GM12864 (cell line): Measurements from ENCODE around the gene PRLHR.
A peak's percentile ranks its signal among the peaks of the same experiment; 100 is the strongest.

Experiments used
- DNase-seq: peaks from one replicate; pipeline ENCODE4 v3.0.0-alpha.2; 2011; ENCODE audit warnings: low read depth
- H3K4me3 ChIP-seq: 2 replicates; pipeline ENCODE4 v1.5.1; 2011; ENCODE audit warnings: mild to moderate bottlenecking, low read depth, low read length, control low read depth
- TF ChIP-seq, protein P1 (sequence below): IDR thresholded peaks from 2 replicates; pipeline ENCODE4 v1.5.1; 2011; ENCODE audit warnings: low read depth, mild to moderate bottlenecking, moderate library complexity, low read length, control low read depth, inconsistent platforms; ENCODE audit errors: missing control alignments

The PRLHR gene

DNA sequence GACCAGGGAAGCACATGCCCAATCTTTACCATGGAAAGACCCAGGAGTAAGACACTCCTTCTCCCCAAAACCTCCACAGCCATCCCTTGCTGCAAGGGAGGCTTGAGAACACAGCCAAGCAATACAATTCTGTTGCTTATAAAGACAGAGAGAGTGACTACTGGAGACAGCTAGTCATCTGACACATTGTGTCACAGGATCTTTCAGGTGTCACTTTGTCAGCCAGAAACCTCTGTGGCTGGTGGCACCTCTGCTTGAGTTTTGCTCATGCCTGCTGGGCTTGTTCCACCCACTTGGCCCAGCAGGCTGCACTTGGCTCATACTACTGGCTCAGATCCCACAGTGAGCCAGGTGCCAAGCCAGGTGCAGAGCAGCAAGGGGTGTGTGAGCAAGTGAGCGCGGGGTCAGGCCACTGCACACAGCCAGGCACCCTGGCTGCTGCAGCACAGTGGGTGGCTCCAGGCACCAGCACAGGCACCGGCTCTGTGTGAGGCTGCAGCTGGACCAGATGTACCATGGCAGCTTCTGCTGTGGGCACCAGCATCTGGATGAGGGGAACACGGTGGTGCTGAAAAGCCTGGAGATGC, 12.4 kb upstream of the PRLHR start:
- TF ChIP-seq, protein P1, sequence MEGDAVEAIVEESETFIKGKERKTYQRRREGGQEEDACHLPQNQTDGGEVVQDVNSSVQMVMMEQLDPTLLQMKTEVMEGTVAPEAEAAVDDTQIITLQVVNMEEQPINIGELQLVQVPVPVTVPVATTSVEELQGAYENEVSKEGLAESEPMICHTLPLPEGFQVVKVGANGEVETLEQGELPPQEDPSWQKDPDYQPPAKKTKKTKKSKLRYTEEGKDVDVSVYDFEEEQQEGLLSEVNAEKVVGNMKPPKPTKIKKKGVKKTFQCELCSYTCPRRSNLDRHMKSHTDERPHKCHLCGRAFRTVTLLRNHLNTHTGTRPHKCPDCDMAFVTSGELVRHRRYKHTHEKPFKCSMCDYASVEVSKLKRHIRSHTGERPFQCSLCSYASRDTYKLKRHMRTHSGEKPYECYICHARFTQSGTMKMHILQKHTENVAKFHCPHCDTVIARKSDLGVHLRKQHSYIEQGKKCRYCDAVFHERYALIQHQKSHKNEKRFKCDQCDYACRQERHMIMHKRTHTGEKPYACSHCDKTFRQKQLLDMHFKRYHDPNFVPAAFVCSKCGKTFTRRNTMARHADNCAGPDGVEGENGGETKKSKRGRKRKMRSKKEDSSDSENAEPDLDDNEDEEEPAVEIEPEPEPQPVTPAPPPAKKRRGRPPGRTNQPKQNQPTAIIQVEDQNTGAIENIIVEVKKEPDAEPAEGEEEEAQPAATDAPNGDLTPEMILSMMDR = no peak
- no peak overlapping the region for H3K4me3 ChIP-seq
- no peak for DNase-seq

DNA sequence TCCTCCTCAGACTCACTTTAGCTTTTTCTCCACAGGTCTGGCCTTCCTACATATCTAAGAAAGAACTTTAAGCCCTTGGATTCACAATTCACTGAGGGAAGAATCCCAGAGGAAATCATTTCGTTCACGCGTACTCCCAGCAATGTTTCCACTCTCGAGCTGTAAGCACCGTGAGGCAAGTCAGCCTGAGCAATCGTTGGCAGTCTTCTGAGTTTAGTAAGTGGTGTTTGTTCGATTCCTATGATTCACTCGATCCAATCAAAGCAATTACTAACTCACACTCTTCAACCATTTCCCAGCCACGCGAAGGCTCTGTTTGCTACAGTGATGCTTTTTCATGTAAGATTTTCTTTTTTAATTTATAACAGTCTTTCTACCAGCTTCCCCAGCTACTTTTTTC, 10.2 kb upstream of the PRLHR start:
- TF ChIP-seq, protein P1 = no peak
- no peak for DNase-seq
- no peak overlapping the region for H3K4me3 ChIP-seq

DNA sequence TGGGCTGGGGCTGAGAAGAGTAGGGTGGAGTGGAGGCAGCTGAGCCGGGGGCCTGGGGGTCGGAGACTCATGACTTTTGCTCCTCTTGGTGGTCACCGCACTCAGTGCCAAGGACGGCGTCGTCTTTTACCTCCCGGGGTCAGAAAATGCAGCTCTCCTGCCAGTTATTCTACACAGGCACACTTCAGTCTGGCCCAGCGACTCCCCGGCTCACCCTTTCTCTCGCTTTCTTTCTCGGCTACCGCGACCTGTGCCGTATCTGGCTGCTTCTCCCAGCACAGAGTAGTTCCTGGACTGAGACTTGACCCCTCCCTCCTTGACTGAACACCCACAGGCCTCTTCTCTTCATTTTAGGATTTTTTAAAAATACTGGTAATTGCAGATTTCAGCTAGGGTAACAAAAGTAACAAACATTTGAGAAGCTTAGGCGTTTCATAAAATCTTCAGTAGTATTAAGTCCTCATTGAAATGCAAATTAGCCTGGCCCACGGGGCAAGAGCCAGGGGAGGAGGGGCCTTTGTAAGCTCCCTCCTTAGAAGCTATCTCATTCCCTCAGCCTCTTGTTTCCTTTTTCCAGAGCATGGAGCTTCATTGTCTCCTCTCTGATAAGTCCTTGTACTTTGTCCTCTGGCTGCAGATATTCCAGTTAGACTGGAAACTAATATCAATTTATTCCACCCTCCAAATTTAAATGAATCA, 1.1 kb upstream of the PRLHR start:
- H3K4me3 ChIP-seq = no peak overlapping the region
- TF ChIP-seq, protein P1 = no peak

DNA sequence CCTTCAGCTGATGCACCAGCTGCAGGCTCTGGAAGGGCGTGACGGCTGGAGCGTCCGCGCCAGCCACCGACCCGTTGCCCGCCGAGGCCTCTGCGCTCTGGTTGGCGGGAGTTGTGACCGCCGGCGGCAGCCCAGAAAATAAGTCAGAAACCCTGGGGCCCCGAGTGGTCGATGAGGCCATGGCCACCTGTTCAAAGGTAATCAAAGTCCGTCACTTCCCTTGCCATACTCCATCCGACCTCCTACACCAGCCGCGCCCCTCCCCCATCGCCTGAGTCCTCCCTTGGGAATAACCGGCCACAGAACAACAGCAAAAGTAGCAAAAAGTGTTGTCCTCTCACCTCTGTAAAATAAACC, 406 bp downstream of the PRLHR start:
- no peak for DNase-seq
- H3K4me3 ChIP-seq = no peak overlapping the region
- TF ChIP-seq, protein P1 = no peak

More for the DNA sequence above, 1.1 kb upstream of the PRLHR start:
- DNase-seq = no peak

DNA sequence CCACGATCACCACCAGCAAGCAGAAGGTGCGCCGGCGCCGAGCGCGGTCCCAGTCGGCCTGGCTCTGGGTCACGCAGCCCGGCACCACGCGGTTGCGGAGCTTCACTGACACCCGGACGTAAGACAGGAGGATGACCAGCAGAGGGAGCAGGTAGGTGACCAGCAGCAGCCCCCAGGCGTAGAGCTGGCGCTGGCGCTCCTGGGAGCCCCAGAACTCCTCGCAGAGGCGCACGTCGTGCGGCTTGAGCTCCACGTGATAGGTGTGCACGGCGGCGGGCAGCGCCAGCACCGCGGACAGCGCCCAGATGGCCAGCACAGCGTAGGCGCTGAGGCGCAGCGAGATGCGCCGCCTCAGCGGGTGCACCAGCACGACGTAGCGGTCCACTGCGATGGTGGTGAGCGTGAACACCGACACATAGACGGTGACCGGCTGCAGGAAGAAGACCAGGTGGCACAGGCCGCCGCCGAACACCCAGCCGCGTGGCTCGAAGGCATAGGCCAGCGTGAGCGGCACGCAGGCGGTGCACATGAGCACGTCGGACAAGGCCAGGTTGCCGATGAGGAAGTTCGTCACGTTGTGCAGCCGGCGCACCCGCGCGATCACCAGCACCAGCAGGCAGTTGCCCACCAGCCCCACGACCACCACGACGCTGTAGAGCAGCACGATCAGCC, 920 bp downstream of the PRLHR start:
- DNase-seq = no peak
- TF ChIP-seq, protein P1 = peak; percentile 32
- H3K4me3 ChIP-seq = no peak overlapping the region

DNA sequence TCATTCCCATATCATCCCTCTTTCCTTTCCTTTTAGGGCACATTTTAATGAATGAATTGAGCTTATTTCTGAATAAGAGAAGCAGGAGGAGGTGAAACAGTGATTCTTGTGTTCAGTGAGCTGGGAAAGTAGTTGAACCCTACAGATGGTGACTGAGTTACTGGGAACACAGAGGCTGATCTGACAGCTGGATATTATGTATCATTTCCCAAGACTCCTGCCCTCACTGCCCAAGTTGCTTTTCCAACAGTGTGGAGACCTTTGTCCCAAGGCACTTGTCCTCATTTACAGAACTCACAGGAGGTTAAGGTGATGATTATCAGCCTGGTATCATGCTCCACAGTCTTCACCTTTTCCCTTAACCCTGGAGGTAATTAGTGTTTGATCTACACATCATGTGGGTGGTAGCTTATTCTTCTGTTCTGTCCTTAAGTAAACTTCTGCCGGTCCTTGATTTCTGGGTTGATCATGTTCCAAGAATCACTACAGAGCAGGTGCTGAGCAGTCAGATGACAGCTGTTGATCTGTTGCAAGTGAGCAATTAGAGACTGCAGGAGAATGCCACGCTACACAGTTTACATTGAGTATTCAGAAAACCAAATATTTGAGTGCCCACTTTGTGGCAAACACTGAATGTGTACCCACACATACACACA, 2.6 kb downstream of the PRLHR start:
- DNase-seq = no peak
- TF ChIP-seq, protein P1 = no peak
- no peak overlapping the region for H3K4me3 ChIP-seq
